ENCODE measurements around the gene KRTAP5-3. TPM values are rescaled to one million over a fixed set of nuclear protein-coding genes. Genes with fewer than 3 reads are reported as not detected.

KRTAP5-3 gene
- total and polyA plus RNA-seq, 2 donors (not counting 1 experiment from before 2014, with no cell fraction given) = not detected

GRCh38 chr11:1639666-1640065 lies 31.4 kb upstream of the KRTAP5-3 start:
- H3K4me1 Mint-ChIP-seq = no peaks in the 10 kb centered on the region
- Histone ChIP-seq H4K20me1 (ENCODE audit: control insufficient read depth, insufficient read depth, low read length, poor library complexity, severe bottlenecking) (no peaks in the 10 kb centered on the region), H3K4me1 (ENCODE audit: control insufficient read depth in 2 of 2, insufficient read depth in 2 of 2, low read length in 2 of 2) (no peaks in the 10 kb centered on the region), H3K4me2 (replicated peaks; ENCODE audit: low read depth, low read length, poor library complexity, severe bottlenecking) (no peak overlapping the region), H3K79me2 (ENCODE audit: control insufficient read depth, insufficient read depth, low read length) (no peaks in the 10 kb centered on the region), H3K36me3 (replicated peaks in 1 of 2; ENCODE audit: control extremely low read depth in 1 of 2, control insufficient read depth in 1 of 2, extremely low read depth in 1 of 2, insufficient read depth in 2 of 2, low read length in 1 of 2) (no peaks in the 10 kb centered on the region), H3K9me3 (ENCODE audit: control extremely low read depth in 1 of 3, control insufficient read depth in 2 of 3, insufficient read depth in 1 of 3, low read length in 2 of 3) (no peaks in the 10 kb centered on the region), H3K4me3 (ENCODE audit: control extremely low read depth in 1 of 5, extremely low read depth in 1 of 5, insufficient read depth in 1 of 5, low read depth in 2 of 5, low read length in 4 of 5) (no peak overlapping the region), H2AFZ (ENCODE audit: insufficient read depth, low read depth, low read length, poor library complexity, severe bottlenecking) (no peak overlapping the region), H3K27me3 (replicated peaks in 1 of 4; ENCODE audit: control extremely low read depth in 1 of 4, control insufficient read depth in 3 of 4, insufficient read depth in 4 of 4, low read length in 3 of 4) (peaks cover 0 to 21% (median 2%) of the 10 kb centered on the region in 4 experiments), H3K27ac (ENCODE audit: low read length in 2 of 2) (no peak overlapping the region), H3K9ac (ENCODE audit: low read length) (no peak overlapping the region)
- no peak overlapping the region for H3K4me3 Mint-ChIP-seq
- DNase-seq (no peak), ATAC-seq (ENCODE audit: low read depth) (no peak)
- intact Hi-C loops (cut with micrococcal nuclease) = no loop called here
- peaks cover 28% of the 10 kb centered on the region for H3K27me3 Mint-ChIP-seq
- ChIA-PET POLR2A (no interaction called here), CTCF (interaction anchor here (0.8 to 2.6 kb wide), 11 partner anchors 8 to 511 kb away, joined by 3 to 18 read pairs (median 3); partner anchors contain the start of gene KRTAP5-2)
- H3K9me3 Mint-ChIP-seq (ENCODE audit: insufficient read depth) = no peaks in the 10 kb centered on the region
- WGBS (ENCODE audit: insufficient coverage) = 79% methylated on average over 15 of the region's 15 CpGs
- no peak overlapping the region for H3K27ac Mint-ChIP-seq
- no peak for TF ChIP-seq EZH2 (IDR thresholded peaks at IDR 0.05; ENCODE audit: borderline replicate concordance, insufficient read depth, low read depth, low read length, poor library complexity, severe bottlenecking)
- TF ChIP-seq, protein P1, sequence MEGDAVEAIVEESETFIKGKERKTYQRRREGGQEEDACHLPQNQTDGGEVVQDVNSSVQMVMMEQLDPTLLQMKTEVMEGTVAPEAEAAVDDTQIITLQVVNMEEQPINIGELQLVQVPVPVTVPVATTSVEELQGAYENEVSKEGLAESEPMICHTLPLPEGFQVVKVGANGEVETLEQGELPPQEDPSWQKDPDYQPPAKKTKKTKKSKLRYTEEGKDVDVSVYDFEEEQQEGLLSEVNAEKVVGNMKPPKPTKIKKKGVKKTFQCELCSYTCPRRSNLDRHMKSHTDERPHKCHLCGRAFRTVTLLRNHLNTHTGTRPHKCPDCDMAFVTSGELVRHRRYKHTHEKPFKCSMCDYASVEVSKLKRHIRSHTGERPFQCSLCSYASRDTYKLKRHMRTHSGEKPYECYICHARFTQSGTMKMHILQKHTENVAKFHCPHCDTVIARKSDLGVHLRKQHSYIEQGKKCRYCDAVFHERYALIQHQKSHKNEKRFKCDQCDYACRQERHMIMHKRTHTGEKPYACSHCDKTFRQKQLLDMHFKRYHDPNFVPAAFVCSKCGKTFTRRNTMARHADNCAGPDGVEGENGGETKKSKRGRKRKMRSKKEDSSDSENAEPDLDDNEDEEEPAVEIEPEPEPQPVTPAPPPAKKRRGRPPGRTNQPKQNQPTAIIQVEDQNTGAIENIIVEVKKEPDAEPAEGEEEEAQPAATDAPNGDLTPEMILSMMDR (IDR thresholded peaks at IDR 0.05) = no peak

- Histone ChIP-seq H3K79me2 (ENCODE audit: control insufficient read depth, insufficient read depth, low read length) (no peaks in the 10 kb centered on the region), H3K27ac (ENCODE audit: low read length in 2 of 2) (no peak overlapping the region), H3K4me1 (ENCODE audit: control insufficient read depth in 2 of 2, insufficient read depth in 2 of 2, low read length in 2 of 2) (no peaks in the 10 kb centered on the region), H3K27me3 (replicated peaks in 1 of 4; ENCODE audit: control extremely low read depth in 1 of 4, control insufficient read depth in 3 of 4, insufficient read depth in 4 of 4, low read length in 3 of 4) (peaks cover 0 to 21% (median 2%) of the 10 kb centered on the region in 4 experiments), H3K36me3 (replicated peaks in 1 of 2; ENCODE audit: control extremely low read depth in 1 of 2, control insufficient read depth in 1 of 2, extremely low read depth in 1 of 2, insufficient read depth in 2 of 2, low read length in 1 of 2) (no peaks in the 10 kb centered on the region), H4K20me1 (ENCODE audit: control insufficient read depth, insufficient read depth, low read length, poor library complexity, severe bottlenecking) (no peaks in the 10 kb centered on the region), H3K9ac (ENCODE audit: low read length) (no peak overlapping the region), H3K4me2 (replicated peaks; ENCODE audit: low read depth, low read length, poor library complexity, severe bottlenecking) (no peak overlapping the region), H3K9me3 (ENCODE audit: control extremely low read depth in 1 of 3, control insufficient read depth in 2 of 3, insufficient read depth in 1 of 3, low read length in 2 of 3) (no peaks in the 10 kb centered on the region), H3K4me3 (ENCODE audit: control extremely low read depth in 1 of 5, extremely low read depth in 1 of 5, insufficient read depth in 1 of 5, low read depth in 2 of 5, low read length in 4 of 5) (no peak overlapping the region), H2AFZ (ENCODE audit: insufficient read depth, low read depth, low read length, poor library complexity, severe bottlenecking) (no peak overlapping the region)
- TF ChIP-seq, protein P1 (IDR thresholded peaks at IDR 0.05) = no peak
- no peak for TF ChIP-seq EZH2 (IDR thresholded peaks at IDR 0.05; ENCODE audit: borderline replicate concordance, insufficient read depth, low read depth, low read length, poor library complexity, severe bottlenecking)
- no peaks in the 10 kb centered on the region for H3K4me1 Mint-ChIP-seq
- WGBS (ENCODE audit: insufficient coverage) = 75% methylated on average over 9 of the region's 18 CpGs
- DNase-seq (no peak), ATAC-seq (ENCODE audit: low read depth) (no peak)
- H3K9me3 Mint-ChIP-seq (ENCODE audit: insufficient read depth) = no peaks in the 10 kb centered on the region
- H3K4me3 Mint-ChIP-seq = no peak overlapping the region
- no peak overlapping the region for H3K27ac Mint-ChIP-seq
- intact Hi-C loops (cut with micrococcal nuclease) = no loop called here
- ChIA-PET CTCF (interaction anchor here (0.8 to 2.6 kb wide), 9 partner anchors 8 to 512 kb away, joined by 3 to 18 read pairs (median 6); partner anchors contain the start of gene KRTAP5-2), POLR2A (no interaction called here)
- H3K27me3 Mint-ChIP-seq = peaks cover 24% of the 10 kb centered on the region
Observed at GRCh38 chr11:1639102-1639620, 30.9 kb upstream of the KRTAP5-3 start.
